Fibroblast of upper back skin (primary cell): ENCODE results near the gene REPS1.

Experiments
- DNase-seq: peaks from one replicate; pipeline ENCODE4 v3.0.0-alpha.2; 2013

The REPS1 gene

GRCh38 chr6:138923561-138923960 is 64.5 kb downstream of the REPS1 start:
- no peak for DNase-seq

- DNase-seq: no peak
Measured at GRCh38 chr6:138920906-138921305, 67.1 kb downstream of the REPS1 start.

DNA sequence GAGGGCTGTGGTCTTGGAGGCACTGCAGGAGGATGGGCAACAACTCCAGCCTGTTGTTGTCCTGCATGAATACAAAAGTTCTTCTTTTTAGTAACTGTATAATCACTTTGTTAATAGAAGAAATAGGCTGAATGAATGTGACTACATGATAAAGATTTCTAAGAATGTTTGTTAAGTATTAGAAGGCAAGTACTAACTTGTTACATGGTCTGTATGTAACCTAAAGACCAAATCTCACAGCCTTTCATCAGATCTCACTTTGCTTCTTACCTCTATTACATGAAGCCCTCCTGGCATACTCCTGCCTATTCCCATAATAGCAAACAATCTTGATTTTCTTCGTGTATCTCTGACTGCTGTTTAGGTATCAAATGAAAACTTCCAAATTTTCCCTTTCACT is 73.4 kb downstream of the REPS1 start:
- no peak for DNase-seq

DNA sequence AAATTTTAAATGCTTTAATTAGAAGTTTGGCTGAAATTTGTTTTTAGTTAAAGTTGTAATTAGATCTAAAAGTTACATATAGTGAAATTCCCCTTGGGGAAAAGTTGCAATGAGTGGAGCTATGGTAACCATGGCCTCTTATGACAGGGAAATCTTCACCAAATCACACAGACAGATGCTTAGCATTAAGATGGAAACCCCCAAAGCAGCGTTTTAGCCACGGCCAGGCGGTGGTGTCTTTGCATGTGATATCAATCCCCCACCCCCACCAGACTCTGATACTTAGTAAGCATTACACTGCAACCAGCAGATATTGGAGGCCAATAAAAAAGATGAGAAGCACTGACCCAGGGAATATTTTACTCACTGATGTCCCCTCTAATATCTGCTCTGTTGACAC is 75.7 kb downstream of the REPS1 start:
- DNase-seq: no peak

DNA sequence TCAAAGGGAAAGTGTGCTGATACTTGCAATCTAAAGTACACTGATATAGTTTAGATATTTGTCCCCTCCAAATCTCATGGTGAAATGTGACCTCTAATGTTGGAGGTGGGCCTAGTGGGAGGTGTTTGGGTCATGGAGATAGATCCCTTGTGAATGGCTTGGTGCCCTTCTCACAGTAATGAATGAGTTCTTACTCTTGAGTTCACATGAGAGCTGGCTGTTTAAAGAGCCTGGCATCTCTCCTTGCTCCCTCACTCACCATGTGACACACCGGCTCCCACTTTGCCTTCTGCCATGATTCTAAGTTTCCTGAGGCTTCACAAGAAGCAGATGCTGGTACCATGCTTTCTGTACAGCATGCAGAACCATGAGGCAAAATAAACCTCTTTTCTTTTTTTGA is 78.1 kb downstream of the REPS1 start:
- DNase-seq: no peak

- no peak for DNase-seq
Measured at GRCh38 chr6:138909511-138909910, 78.5 kb downstream of the REPS1 start.

- DNase-seq: no peak
Measured at GRCh38 chr6:138907167-138907566, 80.9 kb downstream of the REPS1 start.

DNA sequence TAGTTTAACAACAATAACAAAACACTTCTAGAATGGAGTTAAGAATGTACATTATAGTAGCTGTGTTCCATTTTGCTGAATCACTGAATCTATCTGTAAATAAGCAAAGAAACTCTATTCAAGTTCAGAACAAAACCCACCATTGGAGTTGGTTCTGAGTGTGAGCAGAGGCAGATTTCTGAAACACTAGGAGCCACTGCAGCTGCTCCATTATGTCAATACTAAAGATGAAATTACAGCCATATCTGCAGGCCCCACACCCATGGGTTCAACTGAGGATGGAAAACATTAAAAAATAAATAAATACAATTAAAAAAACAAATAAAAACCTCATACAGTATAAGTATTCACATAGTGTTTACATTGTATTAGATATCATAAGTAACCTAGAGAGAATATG is 91.0 kb downstream of the REPS1 start:
- DNase-seq: no peak

GRCh38 chr6:138896104-138896756 is 91.8 kb downstream of the REPS1 start:
- no peak for DNase-seq

DNA sequence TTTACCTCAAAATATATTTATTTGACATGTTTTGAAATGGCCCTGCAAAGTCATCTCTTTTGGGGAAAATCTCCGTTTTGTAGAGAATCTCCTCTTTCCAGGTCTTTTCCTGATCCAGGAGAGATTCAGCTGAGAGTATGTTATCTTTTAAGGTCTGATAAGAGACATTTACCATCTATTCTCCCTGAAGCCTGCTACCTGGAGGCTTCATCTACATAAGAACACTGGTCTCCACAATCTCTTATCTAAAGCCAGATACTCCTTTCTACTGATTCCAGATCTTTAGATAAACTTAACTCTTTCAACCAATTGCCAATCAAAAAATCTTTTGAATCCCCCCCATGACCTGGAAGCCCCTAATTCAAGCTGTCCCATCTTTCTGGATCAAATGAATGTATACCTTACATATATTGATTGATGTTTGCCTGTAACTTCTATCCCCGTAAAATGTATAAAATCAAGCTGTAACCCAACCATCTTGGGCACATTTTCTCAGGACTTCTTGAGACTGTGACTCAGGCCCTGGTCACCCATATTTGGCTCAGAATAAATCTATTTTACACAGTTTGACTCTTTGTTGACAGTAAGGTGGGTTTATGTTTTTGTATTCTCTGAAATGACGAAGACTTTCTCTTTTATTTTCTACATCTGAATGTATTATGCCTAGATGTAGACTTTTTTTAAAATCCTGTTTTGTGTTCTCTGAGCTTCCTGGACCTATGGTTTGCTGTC is 96.6 kb downstream of the REPS1 start:
- DNase-seq: no peak

DNA sequence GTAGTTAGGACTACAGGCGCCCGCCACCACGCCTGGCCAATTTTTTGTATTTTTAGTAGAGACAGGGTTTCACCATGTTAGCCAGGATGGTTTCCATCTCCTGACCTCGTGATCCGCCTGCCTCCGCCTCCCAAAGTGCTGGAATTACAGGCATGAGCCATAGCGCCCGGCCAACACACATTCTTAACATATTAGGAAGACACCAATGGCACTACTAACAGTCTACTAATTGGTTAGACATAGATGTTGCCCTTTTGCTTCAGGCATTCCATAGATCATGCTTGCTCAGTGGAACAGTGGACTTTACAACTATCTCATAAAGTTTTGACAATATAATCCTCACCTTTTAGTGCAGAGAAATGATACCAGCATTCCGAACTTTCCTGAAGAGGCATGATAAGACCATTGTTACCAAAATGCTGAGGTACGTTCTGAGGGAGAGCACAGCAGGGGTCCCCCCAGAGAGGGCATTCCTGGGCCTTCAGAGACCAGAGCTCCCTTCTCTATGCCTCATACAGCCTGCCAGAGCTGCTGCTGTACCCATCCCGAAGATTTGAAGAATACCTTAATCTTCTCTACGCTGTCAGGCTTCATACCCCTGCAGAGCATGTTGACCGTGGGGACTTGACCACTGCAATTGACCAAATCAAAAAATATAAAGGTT is 102.8 kb downstream of the REPS1 start:
- DNase-seq: no peak

GRCh38 chr6:138882369-138883017 is 105.6 kb downstream of the REPS1 start:
- no peak for DNase-seq

DNA sequence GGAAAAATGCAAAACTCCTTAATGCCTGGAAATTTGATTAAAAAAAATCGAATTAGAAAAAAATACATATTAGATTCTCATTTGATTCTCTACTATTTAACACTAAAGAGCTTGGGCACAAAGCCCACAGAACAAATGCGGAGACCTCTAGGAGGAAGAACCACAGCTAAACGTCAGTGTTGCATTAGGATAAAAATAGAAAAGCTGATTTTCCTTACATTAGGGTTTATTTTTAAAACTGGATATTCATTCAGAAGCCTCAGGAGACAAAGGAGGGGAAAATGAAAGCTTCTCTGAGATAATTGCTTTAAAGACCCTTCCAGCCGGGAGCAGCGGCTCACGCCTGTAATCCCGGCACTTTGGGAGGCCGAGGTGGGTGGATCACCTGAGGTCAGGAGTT is 114.9 kb downstream of the REPS1 start:
- no peak for DNase-seq

DNA sequence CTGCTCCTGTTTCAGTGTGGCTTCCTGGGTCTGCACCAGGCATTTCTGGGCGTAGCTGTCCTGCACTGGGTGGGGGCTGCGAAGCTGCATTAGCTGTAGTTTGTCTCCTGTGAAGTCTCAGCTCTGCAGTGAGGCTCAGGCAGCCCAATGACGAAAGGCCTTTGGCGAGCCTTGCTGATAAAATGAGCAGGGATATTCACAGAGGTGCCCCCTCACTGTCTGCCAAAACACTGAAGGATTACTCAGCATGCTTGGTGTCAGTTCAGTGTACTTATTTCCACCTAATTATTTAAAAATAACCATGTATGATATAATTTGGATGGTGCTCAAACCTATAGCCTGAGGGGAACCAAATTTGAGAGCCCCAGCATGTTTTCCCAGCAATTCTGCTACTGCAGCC is 118.7 kb downstream of the REPS1 start:
- no peak for DNase-seq

- DNase-seq: no peak
Measured at GRCh38 chr6:138868181-138868580, 119.9 kb downstream of the REPS1 start.

GRCh38 chr6:138865480-138866109 is 122.5 kb downstream of the REPS1 start:
- no peak for DNase-seq

DNA sequence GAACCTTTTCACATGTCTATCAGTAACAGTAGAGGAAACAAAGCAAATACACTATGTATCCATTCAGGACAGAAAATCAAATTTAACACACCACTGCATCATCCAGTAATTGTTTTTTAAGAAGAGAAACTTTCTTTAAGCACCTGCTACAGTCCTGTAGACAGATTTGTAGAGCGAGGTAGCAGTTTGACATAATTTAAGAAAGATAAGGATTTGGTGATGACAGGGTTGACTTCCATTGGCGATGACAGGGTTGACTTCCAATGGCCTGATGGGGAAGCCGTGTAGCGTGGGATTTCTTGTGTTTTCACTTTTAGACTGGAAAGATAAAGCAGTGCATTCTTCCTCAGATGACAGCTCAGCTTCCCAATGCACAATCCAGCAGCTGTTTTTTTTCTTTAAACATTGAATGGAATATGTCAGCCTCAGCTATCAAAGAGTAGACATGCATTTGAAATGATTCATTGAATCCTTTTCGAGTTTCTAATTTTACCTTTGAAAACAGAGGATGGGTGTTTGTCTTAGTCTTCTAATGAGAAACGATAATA is 123.6 kb downstream of the REPS1 start:
- DNase-seq: no peak

- DNase-seq: peak; percentile 6
Measured at GRCh38 chr6:138863321-138863720, 124.7 kb downstream of the REPS1 start.

DNA sequence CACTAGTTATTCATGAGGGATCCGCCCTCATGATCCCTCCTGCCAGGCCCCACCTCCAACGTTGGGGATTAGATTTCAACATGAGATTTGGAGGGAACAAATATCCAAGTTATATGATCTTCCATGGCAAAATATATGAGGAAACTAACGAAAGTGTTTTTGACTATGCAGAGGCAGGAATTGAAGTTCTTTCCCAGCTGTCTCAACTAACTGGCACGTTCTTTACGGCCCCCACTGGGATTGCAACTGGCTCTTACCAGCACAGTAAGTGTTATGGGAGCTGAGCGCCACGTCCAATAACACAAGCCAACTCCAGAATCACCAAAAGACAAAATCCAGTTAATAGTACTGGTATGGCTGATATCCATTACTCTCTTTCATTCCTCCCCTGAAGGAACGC is 125.6 kb downstream of the REPS1 start:
- no peak for DNase-seq

DNA sequence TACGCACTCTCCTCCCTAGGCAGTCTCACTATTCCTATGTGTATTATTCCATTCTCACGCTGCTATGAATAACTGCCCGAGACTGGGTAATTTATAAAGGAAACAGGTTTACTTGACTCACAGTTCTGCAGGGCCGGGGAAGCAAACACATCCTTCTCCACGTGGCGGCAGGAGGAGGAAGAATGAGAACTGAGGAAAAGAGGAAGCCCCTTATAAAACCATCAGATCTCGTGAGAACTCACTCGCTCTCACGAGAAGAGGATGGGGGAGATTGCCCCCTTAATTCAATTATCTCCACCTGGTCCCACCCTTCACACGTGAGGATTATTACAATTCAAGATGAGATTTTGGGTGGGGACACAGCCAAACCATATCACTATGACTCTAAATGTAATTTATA is 130.3 kb downstream of the REPS1 start:
- no peak for DNase-seq

DNA sequence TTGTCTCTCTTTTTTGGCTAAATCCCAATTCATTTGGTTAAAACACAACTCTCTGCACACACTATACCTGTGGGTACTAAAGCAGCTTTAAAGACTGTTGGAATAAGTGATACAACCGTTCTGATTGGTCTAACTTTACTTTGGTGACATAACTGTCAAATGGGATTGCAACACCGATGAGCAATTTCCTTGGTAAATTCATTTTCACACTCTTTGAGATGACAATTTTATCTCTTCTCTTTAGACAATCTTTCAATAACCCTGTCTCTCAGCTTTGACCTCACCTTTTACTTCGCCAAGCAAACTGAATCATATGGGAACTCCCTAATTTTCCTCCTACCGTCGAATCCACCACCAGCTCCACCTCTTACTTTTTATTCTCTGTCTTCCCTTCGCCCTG is 131.4 kb downstream of the REPS1 start:
- no peak for DNase-seq
